Activated CD4-positive, alpha-beta T cell treated with anti-CD3 and anti-CD28 coated beads for 48 hours (primary cell): ENCODE data around the gene TADA2A.

Experiments
- DNase-seq: peaks from one replicate; pipeline ENCODE4 v3.0.0-alpha.2; 2020

TADA2A gene

DNA sequence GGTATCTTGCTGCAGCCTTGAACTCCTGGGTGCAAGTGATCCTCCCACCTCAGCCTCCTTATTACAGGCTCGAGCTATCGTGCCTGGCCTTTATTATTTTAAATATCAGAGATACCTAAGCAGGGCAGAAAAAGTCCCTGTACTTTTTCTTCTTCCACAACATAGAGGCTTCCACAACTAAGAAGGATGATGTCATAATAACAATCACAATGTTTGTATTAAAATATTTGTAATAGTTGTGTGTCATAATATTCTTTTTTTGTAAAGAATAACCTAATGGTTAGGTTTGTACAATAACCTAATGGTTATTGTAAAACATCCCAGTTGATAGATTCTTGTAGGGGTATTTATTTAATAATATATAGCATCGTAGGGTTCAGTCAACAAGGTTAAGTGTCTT lies 56.4 kb downstream of the TADA2A start:
- DNase-seq = no peak

DNA sequence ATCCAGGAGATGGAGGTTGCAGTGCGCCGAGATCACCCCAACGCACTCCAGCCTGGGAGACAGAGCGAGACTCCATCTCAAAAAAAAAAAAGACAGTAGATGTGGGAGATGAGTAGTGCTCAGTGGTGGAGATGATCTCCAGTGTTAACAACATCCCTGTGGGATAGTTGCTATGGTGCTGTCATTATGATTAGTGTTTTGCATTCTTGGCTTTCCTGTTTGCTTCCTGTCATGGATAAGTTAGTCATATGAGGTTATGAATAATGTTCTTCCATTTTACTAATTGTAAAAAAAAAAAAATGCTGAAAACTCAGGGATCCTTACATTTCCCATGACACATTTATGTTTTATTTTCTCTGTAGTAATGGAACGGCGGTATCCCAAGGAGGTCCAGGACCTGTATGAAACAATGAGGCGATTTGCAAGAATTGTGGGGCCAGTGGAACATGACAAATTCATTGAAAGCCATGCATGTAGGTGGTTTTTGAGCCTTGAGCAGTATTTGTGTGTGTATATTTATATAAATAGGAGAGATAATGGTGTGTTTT lies 58.5 kb downstream of the TADA2A start:
- no peak for DNase-seq

DNA sequence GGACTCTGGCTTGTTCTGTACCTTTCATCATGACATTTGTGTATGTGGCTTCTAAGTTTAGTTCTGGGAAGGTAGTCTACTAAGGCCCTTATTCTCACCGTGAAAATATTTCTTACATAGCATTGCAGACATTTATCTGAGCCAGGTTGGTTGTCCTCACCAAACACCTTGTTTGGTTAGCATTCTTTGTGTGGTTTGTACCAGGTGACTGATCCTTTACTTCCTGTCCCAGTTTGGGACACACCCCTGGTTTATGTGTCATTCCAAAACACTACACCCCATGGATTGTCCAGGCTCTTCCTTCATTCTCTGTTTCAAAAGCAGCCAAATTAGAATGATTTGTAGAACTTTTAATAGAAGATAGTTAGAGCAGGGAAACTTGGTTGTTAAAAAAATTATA lies 59.8 kb downstream of the TADA2A start:
- DNase-seq = no peak

DNA sequence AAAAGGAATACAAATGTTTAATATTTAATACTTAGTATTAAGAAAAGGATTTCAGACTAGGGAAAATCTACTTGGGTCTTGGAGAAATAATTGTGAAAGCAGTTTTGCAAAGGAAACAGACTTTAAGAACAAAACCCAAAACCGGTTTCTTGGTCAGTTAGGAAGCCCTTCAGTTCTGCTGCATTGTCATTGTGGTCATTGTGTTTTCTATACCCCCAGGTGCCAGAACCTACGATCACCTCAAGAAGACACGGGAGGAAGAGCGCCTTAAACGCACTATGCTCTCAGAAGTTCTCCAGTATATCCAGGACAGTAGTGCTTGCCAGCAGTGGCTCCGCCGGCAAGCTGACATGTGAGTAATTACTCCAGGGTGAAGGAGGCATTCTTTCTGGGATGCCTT lies 63.5 kb downstream of the TADA2A start:
- DNase-seq = no peak

DNA sequence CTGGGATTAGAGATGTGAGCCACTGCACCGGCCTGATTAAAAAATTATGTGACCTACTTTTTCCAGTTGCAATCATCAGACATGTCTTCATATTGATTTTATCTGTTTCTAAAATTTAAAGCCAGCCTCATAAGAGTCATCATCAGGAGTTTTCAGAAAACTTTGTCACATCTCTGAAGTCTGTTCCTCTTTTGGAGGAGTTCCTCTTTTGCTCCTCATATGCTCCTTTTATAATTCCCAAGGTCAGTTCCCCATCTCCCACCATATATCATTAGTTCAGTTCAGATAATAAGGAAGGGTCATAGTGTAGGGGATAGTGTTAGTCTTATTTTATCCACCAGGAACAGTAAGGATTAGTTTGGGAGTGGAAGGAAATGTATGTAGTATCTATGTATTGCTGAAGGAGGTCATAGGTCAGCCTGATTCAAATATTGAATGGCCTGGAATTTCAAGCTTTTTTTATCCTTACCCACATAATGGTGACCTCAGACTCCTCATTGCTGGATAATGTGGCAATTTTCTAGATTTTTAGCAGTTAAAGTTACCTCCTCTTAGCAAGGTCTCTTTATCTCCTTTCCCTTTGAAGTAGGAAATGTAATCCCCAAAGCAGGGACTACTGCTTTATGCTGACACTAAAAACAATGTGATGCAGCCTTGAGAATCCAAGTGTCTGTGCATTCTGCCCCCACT lies 69.2 kb downstream of the TADA2A start:
- DNase-seq = no peak

DNA sequence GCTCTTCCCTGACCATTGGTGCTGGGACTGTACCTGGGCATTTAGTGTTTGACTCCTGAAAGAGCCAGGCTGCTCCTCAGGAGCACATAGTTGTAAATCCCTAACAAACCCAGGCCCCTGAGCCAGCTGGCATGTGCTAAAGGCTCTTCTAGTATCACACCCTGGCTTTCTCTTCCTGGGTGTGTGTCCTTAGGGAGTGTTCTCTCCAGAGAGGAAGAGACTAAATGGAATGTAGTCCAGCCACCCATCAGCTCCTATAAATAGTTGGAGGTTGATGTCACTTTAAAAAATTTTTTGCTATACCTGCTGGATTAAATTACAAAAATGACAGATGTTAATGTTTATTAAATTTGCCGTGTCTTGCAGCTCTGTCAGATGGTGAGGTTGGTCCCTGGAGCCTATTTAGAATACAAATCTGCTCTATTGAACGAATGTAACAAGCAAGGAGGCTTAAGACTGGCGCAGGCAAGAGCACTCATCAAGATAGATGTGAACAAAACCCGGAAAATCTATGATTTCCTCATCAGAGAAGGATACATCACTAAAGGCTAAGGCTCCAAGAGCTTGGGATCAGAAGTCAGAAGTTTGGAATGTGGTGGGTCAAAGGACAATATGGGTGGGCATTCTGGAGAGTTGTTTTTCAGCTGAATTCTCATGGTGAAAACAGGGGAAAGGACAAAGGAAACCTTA lies 69.9 kb downstream of the TADA2A start:
- no peak for DNase-seq

DNA sequence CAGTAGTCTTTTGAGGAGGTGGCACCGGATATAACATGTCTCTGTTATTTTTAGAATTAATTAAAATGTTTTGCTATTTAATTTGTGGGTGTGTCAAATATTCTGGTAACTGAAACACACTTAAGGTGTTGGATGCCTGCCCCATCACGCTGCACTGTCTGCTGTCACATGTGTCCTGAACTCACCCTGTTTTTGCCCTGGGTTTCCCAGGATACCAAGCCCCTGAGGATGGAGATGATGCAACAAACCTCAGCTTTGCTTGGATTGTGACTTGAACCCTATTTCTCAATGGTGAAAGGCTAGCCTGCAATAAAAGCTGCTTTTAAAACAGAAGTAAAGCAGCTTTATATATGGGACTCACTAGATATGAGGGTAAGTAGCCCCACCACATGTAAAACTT lies 71.5 kb downstream of the TADA2A start:
- DNase-seq = no peak

DNA sequence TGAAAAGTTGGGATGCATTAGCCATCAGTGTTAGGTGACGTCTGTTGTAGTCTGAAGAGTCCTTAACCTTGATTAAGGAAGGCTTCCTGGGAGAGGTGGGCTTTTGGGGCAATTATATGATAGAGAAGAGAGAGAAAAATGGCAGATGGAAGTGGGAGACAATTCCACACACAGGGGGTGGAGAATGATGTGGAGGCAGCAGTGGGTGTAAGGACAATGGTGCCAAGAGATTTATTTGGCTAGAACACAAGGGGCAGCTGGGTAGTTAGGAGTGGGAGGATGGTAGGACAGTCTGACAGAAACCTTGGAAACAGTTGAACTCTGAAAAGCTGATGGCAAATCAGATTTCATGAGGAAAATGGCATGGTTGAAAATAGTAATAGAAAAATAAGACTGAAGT lies 72.3 kb downstream of the TADA2A start:
- DNase-seq = no peak

DNA sequence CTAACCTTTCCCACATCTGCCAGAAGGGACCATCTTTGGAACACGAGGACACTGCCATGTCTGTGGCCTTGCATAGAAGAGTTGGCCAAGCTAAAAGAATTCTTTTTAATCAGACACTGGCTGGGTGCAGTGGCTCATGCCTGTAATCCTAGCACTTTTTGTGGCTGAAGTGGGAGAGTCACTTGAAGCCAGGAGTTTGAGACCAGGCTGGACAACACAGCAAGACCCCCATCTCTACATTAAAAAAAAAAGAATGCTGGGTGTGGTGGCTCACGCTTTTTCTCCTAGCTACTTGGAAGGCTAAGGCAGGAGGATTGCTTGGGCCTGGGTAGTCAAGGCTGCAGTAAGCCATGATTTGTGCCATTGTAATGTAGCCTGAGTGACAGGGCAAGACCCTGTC lies 73.7 kb downstream of the TADA2A start:
- no peak for DNase-seq

DNA sequence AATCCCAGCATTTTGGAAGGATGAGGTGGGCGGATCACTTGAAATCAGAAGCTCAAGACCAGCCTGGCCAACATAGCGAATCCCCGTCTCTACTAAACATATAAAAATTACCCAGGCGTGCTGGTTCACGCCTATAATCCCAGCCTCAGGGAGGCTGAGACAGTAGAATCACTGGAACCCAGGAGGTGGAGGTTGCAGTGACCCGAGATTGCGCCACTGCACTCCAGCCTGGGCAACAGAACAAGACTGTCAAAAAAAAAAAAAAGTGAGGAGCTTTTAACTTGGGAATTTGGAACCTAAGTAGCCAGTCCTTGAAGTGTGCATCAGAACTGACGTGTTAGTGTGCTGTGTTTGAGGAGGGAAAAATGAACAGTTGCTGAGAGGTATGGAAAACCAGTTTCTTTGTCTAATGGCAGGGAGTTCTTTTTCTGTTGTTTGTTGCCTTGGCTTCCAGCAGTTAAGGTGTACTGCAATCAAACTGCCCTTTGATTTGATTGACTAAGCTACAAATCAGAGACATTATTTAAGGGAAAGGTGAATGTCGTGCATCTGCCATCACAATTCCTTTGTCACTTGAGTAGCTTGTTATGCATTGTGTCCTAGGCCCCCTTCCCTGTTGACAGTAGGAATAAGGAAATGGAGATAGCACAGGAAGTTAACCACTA lies 74.4 kb downstream of the TADA2A start:
- DNase-seq = no peak

DNA sequence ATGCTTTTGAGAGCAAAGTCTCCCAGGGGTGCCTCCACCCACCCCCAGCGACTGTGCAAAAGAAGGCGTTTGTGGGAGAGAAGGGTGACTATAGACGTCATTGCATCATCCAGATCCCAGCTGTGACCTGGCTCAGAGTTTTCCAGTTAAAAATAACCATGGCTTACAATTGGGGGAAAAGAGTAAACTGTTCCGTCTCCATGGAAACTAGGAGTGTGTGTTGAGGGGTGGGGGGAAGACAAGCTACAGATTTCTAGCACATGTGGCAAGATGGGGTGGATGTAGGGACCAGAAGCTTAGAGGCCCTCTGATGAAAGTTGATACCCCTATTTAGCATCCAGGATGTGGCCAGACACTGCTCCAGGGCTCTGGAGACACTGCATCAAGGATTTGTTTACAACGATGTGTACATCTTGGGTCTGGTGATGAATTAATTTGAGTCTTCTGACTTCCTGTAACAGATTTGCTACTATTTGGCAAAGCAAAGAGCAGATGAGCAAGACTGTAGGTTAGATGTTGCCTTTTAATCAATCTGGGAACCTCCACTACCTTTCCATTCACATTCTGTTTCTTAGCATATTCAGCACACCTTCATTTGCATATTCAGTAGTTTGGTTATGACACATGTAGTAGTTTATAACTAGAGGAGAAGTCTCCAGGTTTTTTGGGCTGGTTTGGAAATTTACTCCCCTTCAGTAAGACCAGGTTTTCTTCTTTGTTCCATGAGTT lies 76.8 kb downstream of the TADA2A start:
- no peak for DNase-seq

DNA sequence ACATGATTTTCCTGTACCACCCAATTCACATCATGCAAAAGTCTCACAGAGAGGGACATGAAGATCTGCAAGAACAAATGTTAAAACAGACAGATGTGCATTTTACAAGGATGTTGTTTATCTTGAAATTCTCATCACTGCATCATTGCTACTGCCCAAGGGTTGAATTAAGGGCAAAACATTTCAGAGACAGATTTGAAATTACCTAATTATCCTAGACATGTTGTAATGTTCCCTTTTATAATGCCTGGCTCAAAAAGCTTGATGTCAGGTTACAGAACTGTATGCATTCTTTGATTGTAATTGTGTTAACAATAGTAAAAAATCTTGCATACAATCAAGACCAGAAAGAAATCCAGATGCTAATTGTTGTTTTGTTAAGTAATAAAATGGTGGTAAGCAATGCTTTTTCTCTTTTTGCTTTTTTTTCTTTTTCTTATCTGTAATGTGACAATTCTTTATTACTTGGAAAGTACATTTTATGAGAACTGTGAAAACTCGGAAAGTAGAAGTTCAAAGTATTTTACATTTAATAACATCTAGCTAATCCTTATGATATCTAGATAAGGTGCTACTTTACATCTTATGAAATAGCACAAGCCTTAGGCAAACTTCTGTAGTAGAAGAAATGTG lies 79.4 kb downstream of the TADA2A start:
- DNase-seq = no peak

DNA sequence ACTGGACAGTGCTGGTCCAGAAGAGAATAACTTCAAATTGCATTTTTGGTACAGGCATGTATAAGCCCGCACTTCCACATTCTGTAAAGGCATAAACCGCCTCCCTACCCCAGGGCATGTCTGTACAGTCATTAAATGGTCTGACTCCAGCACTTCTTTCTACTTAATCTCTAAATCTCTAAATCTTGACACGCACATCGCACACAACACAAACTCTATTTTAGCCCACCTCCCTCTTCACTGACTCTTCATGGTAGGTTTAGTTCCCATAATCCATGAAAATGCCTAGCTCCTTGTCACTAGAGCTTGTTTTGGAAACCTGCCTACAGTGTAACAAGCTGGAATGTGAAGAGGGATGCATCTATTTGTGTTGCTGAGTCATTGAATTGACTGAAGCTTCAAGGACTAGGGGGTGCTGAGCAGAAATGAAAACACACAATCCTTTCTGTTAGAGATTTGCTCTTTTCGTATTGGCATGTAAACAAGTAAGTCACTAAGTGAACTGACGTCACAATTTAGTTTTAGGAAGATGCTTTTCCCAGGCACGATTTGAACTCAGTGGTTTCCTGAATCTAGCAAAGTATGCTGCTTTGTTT lies 81.4 kb downstream of the TADA2A start:
- peak; percentile 15 for DNase-seq

DNA sequence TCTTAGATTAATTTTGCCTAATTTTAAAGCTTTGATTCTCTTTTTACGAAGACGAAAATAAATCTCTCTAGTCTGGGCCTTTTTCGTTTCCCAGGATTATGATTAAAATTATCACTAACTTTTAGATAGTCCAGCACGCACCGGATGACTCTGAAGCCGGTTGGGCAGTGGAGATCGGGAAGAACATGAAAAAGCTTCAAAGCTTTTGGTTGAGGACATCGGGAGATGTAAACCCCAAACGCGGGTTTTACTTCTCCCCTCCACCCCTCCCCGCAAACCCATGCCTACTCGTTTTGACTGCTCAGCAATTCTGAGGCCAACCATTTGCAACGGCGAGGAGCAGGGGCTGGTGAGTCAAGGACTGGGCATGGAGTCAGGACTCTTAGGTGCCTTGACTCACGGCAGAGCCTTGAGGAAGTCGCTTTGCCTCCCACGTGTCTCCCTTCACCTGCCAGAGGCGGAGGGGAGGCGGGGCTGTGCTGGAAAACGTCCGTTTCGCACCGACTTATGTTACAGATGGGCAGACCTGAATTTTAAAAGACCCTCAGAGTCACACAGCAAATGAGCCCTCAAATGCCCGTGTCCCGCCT lies 82.0 kb downstream of the TADA2A start:
- peak; percentile 79 for DNase-seq

DNA sequence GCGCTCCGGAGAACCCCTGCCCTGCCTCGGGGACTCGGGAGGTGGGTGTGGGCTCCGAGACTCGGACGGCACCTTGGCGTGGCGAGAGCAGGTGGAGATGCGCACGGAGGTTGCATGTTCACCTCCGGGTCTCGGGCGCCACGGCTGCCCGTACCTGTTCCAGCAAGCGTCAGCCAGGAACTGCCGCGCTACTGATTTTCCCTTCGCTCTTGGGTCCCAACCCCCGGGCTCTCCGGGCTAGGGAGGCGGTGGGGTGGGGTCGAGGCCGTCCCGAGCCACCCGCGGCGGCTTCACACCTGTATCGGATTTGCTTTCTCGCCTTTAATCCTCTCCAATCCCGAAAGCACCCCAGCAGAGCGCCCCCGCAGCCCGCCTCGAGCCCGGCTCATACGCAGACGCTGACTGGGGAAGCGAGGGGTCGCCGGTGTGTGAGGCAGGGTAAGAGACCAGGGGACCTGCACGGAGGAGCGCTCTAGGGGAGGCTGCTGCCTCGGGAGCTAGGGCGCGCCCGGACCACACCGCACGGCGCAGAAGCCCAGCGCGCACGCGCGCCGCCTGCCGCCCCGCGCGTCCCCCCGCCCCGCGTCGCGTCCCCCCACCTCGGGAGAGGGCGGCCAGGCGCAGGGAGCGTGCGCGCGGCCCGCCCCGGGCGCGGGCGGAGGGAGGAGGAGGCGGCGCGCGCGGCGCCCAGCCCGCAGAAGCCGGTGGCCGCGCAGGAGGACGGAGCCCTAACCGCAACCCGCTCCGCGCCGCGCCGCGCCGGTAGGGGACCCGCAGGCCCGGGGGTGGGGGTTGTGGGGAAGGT lies 82.7 kb downstream of the TADA2A start, which contains the start of gene DUSP14:
Gene DUSP14 (plus strand): TSS at position 695 of the 805 bp plus-strand sequence. CDS start 22,382 bp downstream, outside the sequence.
- DNase-seq = peak; percentile 82

DNA sequence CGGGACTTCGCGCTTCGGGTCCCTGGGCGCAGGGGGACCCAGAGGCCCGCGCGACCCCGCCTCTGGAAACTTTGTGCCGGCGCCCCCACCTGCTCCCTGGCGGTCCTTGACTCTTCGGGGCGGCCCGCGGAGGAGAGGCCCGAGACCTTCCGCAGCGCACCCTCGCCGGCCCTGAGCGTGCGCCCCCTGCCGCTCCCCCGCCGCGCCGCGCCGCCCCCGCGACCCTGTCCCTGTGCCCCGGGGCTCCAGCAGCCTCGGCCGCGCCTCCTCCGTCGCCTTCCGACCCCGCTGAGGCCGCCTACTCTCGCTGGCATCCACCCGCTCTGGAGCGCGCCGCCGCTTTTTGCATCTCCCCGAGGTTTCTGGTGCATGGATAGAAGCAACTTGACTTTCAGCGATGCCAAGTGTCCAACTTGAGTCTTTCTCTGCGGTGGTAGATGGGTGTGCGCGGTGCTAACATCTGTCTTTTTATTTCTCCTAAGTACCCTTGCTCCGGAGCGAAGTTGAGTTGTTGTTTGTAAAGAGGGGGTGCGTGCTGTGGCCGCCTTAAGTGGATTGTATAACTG lies 83.4 kb downstream of the TADA2A start:
- DNase-seq = peak; percentile 85

DNA sequence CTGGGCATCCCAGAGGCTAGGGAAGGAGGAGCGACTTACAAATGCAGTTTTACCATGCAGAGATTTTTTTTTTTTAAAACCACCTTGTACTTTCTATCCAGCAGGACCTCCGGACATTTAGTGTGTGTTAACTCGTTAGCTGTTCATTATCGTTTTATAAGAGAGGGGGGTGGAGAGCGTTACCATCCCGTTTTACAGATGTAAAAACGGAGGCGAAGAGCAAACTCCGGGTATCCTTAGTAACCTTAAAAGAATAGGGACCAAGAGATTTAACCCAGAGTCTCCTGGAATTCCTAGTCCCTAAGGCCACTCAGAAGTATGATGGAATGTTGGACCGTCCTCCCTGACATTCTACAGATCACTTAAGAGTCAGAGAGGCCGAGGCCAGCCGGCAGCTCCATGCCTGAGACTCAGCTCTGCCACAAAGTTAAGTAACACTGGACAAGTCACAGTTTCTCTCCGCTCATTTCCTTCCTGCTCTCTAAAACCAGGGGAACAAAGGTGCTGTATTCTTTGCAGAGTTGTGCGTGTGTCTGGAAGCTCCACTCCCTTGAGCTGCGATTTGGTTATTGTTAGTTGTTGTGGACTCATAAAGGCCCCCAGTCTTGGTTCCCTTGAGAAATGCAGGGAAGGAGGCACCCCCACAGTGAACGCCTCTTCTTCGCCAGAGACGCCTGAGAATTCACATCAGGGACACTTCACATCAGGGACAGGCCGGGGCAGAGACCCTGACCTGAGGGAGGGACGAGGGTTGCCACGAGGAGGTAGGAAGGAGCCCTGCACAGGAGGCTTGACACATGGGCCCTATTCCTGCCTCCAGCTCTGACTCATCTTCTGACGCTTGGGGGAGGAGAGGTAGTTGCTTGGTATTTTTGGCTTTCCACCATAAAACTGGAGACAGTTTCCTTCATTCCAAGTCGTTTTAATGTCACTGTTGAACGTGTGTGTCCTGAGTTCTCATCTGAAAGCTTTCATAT lies 84.2 kb downstream of the TADA2A start:
- DNase-seq = peak; percentile 36

DNA sequence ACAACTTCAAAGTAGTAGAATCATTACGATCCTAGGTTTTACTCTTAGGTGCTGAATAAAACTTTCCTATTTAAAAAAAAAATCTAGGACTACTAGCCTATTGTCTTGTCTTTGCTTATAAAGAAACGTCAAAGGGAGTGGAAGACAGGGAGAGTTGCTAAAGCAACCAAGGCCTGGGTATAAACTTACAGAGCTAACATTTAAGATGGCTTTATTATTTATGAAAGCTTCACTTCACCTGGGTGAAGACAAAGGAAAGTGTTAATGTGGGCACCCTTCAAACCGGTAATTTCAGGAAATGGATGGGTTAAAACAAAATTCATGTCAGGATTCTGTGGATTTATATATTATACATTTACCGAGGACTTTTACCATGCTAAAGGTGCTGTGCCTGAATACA lies 85.5 kb downstream of the TADA2A start:
- DNase-seq = no peak
